Measurements from ENCODE around the gene RAPGEF4.
A peak's percentile ranks its signal among the peaks of the same experiment; 100 is the strongest.

The RAPGEF4 gene

GRCh38 chr2:172944794-172945509 is 209.3 kb downstream of the RAPGEF4 start:
- no peak for FAIRE-seq

- no peak for FAIRE-seq
Observed at GRCh38 chr2:172945510-172945850, 209.8 kb downstream of the RAPGEF4 start.

- FAIRE-seq, result no peak
Observed at GRCh38 chr2:172947461-172948153, 212.0 kb downstream of the RAPGEF4 start.

GRCh38 chr2:172949522-172949921 is 213.9 kb downstream of the RAPGEF4 start:
- FAIRE-seq, result no peak

GRCh38 chr2:172950565-172950964 is 214.9 kb downstream of the RAPGEF4 start:
- FAIRE-seq, result peak; percentile 58

GRCh38 chr2:172951554-172951953 is 215.9 kb downstream of the RAPGEF4 start:
- FAIRE-seq, result no peak

GRCh38 chr2:172953411-172953810 is 217.8 kb downstream of the RAPGEF4 start:
- FAIRE-seq, result no peak

- no peak for FAIRE-seq
Observed at GRCh38 chr2:172953970-172954852, 218.6 kb downstream of the RAPGEF4 start.

- no peak for FAIRE-seq
Observed at GRCh38 chr2:172955587-172955986, 219.9 kb downstream of the RAPGEF4 start.

- FAIRE-seq, result no peak
Observed at GRCh38 chr2:172957734-172958133, 222.1 kb downstream of the RAPGEF4 start.

GRCh38 chr2:172962082-172962481 is 226.4 kb downstream of the RAPGEF4 start:
- no peak for FAIRE-seq

GRCh38 chr2:172962824-172963223 is 227.2 kb downstream of the RAPGEF4 start:
- no peak for FAIRE-seq

GRCh38 chr2:172964511-172965139 is 229.0 kb downstream of the RAPGEF4 start:
- FAIRE-seq, result no peak

- no peak for FAIRE-seq
Observed at GRCh38 chr2:172965433-172966212, 230.0 kb downstream of the RAPGEF4 start.

- no peak for FAIRE-seq
Observed at GRCh38 chr2:172967036-172967982, 231.7 kb downstream of the RAPGEF4 start.

GRCh38 chr2:172968061-172968469 is 232.4 kb downstream of the RAPGEF4 start:
- FAIRE-seq, result no peak

- no peak for FAIRE-seq
Observed at GRCh38 chr2:172969166-172969565, 233.5 kb downstream of the RAPGEF4 start.

GRCh38 chr2:172969609-172970008 is 234.0 kb downstream of the RAPGEF4 start:
- no peak for FAIRE-seq

- FAIRE-seq, result no peak
Observed at GRCh38 chr2:172970660-172971059, 235.0 kb downstream of the RAPGEF4 start.

- no peak for FAIRE-seq
Observed at GRCh38 chr2:172972005-172972619, 236.5 kb downstream of the RAPGEF4 start.

- FAIRE-seq, result no peak
Observed at GRCh38 chr2:172974762-172975161, 239.1 kb downstream of the RAPGEF4 start.

Data from TTC549 (cell line).